ENCODE measurements around the gene IGSF9B.

The IGSF9B gene

DNA sequence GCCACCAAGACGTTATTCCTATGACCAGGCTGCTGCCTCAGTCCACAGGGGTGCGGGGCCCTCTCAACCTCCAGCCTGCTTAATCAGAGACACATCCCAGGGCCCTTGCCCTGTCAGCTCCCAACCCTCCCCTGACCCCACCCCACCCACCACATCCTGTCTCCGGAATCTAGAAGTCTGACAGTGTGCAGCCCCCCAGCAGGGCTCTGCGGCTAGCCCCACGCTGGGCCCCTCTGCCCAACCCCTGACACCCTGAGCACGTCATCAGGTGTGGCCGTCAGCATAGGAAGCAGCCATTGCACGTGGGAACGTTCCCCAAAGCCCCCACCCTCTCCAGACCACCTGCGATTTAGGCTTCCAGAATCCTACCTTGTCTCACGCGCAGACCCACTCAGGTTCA lies 34.3 kb upstream of the IGSF9B start:
- no peak overlapping the region for H3K4me3 ChIP-seq (ENCODE audit: low read length)
- TF ChIP-seq ZNF274 (IDR thresholded peaks at IDR 0.05; ENCODE audit: low read depth, low read length), result no peak

DNA sequence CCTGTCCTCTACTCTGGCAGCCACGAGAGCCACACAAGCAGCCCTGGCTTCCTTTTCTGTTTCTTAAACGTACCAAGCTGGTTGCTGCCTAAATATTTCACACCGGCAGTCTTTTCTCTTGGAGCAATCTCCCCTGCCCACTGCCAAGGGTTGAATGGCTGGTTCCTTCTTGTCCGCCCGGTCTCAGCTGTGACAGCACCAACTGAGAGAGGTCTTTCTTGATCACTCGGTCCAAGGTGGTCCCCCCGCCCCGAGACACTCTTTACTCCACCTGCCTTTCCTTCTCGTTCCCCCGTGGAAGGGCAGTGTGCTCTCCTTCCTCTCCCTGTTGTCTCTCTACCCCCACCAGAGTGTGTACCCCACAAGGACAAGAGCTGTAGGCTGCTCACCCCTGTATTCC lies 33.7 kb upstream of the IGSF9B start:
- no peak for TF ChIP-seq ZNF274 (IDR thresholded peaks at IDR 0.05; ENCODE audit: low read depth, low read length)
- no peak overlapping the region for H3K4me3 ChIP-seq (ENCODE audit: low read length)

DNA sequence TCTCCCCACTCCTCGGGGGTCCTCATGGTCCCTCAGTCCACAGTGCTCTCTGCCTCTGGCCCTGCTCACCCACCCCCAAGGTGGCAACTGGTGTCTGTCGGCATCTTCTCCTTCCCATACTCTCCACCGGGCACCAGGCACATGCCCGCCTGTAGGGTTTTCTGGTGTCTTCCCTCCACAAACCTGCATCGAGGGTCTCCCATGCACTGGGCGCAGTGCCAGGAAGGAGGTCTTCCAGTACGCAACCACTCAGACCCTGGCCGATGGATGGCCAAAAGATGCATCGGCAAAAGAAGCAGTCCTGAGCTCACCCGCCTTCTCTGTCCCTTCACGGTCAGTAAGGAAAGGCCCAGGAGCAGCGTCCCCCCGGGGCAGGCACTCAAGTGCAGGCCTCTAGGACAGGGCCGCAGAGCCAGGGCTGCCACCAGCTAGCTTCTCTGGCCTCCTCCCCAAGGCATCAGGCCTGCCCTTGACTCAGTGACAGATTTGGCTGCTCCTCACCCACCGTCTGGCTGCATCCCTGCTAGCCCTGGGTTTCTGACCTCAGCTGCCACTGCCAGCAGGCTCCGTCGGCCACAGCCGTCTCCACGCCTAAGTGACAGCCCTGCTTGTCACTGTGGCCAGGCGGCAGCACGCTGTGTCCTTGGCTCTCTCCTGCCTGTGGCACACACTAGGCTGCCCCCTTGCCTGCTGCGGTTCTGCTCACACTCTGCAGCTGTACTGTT lies 32.1 kb upstream of the IGSF9B start:
- no peak overlapping the region for H3K4me3 ChIP-seq (ENCODE audit: low read length)
- TF ChIP-seq ZNF274 (IDR thresholded peaks at IDR 0.05; ENCODE audit: low read depth, low read length), result no peak

DNA sequence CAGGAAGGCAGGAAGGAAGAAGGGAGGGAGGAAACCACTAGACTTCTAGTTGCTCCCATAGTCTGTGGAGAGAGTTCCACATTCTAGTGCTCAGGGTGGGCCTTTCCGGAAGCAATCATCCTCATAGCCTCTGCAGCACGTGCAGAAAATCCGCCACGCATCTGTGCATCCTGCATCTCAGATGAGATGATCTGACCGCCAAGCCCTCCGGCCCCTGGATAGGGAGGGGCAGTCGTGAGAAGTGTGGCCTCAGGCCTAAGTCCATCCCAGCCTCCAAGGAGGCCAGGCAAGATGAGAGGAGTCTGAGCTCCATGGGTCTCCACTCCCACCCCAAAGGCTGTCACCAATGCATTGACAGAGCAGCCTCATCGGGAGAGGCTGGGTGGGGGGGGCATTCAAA lies 30.4 kb upstream of the IGSF9B start:
- TF ChIP-seq ZNF274 (IDR thresholded peaks at IDR 0.05; ENCODE audit: low read depth, low read length), result no peak
- H3K4me3 ChIP-seq (ENCODE audit: low read length), result no peak overlapping the region

DNA sequence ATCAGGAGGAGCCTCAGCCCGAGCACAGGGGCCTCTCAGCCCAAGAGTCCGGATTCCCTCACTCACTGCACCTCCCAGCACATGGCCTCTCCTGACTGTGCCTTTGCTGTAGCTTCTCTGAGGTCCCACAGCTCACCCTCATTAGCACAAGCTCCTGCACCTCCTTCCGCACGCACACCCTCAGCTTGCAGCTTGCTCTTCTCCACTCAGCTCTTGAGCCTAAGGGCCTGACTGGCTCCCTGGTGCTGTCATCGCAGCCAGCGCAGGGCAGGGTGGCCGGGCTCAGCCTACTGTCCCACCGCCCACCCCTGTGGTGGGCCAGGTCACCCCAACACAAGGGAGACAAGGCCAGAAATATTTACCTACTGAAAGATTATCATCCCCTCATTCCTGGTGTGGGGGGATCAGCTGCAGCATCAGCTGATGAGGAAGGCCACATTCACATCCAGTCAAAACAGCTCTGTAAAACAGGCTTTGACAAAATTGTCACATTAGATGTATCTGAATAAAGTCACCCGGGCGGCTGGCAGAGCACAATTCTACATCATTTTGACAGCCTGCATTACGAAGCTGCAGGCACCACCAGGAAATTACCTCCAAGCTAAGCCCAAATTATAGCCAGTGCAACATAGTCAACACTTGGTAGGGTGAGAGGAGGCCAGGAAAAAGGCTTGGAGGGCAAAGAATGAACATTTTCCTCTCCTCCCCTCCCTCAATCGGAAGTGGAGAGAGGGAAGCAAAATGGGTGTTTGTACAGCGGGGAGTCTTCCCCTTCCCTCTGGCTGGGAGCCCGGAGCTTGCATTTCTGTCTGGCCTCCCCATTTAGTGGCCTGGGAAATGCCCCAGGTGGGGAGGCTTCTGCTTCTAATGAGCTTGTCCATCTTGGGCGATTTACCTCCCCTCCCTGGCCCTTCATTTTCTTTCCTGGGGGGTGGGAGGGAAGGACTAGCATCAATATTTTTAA lies 29.5 kb upstream of the IGSF9B start:
- TF ChIP-seq ZNF274 (IDR thresholded peaks at IDR 0.05; ENCODE audit: low read depth, low read length), result no peak
- H3K4me3 ChIP-seq (ENCODE audit: low read length), result no peak overlapping the region

DNA sequence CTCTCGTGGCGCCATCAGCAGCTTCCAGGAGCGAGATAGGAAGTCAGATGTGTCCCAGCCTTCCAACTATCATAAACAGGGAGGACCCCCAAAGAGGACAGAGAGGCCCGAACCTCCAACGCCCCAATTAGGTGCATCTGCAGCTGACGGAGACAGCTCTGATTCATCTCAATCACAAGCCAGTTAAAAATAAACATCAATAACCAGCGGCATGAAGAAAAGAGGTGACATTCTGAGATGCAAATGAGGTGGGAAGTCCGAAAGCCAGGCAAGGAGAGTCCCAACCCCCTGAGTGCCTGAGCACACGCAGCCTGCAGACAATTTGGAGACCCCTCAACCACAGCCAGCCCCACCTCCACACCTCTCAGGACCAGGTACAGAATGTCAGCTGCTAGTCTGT lies 28.1 kb upstream of the IGSF9B start:
- H3K4me3 ChIP-seq (ENCODE audit: low read length), result no peak overlapping the region
- no peak for TF ChIP-seq ZNF274 (IDR thresholded peaks at IDR 0.05; ENCODE audit: low read depth, low read length)

DNA sequence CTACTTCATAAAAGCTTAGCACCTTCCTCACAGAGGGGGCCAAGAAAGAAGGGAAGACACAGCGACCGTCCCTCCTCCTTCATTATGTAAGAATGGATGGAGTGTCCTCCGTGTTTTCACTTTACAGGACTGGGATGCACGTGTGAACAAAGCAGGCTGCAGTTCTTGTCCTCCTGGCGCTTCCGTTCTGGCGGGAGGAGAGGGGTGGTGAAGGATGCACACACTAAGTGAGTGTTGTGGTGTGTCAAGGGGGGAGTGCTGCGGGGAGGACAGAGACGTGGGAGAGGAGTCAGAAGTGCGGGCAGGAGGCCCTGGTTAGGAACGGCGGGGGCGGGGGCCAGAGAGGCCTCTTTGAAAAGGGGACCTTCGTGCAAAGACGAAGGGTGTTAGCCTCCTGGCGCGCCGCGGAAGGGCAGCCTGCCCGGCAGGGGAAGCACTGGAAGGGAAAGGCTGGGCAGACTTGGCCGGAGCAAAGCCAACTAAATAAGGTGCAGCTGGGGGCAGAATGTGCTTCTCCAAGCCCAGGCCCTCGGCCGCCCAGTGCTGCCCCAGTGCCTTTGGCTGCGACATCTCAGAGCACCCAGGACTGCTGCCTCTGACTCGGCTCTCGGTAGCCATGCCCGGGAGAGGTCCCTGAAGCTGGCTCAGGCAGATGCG lies 27.0 kb upstream of the IGSF9B start:
- no peak for TF ChIP-seq ZNF274 (IDR thresholded peaks at IDR 0.05; ENCODE audit: low read depth, low read length)
- no peak overlapping the region for H3K4me3 ChIP-seq (ENCODE audit: low read length)

DNA sequence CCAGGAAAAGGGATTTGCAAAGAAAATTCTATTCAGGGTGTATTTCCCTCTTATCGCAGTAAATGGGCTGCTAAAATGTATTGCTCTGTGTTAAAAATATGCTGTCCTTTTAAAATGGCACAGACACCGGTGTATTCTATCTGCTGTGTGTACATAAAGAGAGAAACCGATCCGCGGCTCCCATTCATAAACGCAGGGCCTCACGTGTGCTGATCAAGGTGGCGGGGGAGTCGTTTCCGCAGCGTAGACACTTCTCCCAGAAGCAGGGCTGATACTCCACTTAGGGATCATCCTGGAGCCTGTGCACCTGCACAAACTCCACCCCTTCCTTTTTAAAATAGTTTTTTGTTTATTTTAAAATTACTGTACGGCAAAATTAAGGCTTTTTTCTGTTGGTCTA lies 26.1 kb upstream of the IGSF9B start:
- TF ChIP-seq ZNF274 (IDR thresholded peaks at IDR 0.05; ENCODE audit: low read depth, low read length), result no peak
- H3K4me3 ChIP-seq (ENCODE audit: low read length), result no peak overlapping the region

DNA sequence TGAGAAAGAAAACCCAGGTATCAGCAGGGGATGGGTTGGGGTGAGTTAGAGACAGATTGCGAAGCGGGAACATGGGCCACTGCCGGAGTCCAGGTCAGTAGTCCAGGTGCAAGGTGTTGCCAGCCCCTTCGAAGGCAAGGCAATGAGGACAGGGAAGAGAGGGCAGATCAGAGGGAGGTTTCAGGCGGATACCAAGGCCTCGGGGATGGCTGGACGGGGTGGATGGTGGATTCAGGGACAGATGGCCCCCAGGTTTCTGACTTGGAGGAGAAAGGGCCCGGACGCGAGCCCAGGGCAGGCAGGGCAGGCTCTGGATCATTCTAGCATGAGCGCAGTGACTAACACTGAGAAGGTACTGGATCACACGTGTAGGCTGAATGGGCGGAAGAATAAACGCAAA lies 25.4 kb upstream of the IGSF9B start:
- no peak for TF ChIP-seq ZNF274 (IDR thresholded peaks at IDR 0.05; ENCODE audit: low read depth, low read length)
- no peak overlapping the region for H3K4me3 ChIP-seq (ENCODE audit: low read length)

DNA sequence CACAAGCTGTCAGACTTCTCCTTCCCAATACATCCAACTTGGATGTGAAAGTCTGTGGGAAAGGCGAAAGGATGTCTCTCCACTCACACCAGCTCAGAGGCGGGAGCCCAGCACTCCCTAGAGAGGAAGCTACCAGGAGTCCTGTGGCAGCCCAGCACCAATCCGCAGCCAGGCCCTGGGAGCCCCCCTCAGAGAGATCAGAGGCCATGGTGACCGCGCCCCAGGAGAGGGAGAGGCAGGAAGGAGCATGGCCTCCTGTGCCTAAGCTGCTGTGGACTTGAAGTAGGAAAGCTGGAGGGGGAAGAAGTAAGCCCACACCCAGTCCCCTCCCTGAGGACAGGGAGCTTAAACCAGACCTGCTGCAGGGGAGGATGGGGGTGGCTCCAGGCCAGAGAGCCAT lies 24.4 kb upstream of the IGSF9B start:
- no peak for TF ChIP-seq ZNF274 (IDR thresholded peaks at IDR 0.05; ENCODE audit: low read depth, low read length)
- H3K4me3 ChIP-seq (ENCODE audit: low read length), result no peak overlapping the region

DNA sequence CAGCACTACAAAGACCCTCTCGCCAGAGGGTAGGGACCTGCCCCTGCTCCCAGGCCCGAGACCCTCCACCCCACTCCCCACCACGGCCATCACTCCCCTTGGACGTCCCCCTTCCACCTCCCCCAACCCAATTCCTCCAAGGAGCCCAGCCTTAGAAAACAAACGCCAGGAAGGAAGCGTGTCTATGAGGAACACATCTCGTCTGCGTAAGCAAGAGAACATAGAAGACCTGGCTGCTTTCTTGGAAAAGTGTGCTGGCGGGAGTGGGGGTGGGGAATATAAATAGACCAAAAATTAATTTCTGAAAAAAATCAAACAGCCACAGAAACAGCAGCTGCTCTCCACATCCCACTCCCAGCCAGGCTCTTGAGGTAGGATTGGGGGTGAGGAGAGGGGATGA lies 23.9 kb upstream of the IGSF9B start:
- no peak for TF ChIP-seq ZNF274 (IDR thresholded peaks at IDR 0.05; ENCODE audit: low read depth, low read length)
- H3K4me3 ChIP-seq (ENCODE audit: low read length), result no peak overlapping the region

DNA sequence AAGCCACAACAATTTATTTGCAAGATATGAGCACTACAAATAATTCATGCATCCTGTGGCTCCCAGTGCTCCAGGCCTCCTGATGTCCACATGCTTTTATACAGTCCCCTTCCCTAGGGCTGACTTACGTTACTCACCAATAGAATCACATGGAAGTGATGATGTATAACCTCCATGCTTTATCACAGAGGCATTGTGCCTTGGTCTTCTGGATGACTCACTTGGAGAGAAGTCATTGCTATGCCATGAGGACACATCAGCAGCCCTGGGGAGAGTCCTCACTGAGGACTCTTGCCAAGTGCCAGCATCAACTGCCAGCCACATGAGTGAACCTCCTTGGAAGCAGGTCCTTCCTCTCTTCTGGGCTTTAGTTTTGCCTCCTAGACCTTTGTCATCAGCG lies 22.0 kb upstream of the IGSF9B start:
- TF ChIP-seq ZNF274 (IDR thresholded peaks at IDR 0.05; ENCODE audit: low read depth, low read length), result no peak

DNA sequence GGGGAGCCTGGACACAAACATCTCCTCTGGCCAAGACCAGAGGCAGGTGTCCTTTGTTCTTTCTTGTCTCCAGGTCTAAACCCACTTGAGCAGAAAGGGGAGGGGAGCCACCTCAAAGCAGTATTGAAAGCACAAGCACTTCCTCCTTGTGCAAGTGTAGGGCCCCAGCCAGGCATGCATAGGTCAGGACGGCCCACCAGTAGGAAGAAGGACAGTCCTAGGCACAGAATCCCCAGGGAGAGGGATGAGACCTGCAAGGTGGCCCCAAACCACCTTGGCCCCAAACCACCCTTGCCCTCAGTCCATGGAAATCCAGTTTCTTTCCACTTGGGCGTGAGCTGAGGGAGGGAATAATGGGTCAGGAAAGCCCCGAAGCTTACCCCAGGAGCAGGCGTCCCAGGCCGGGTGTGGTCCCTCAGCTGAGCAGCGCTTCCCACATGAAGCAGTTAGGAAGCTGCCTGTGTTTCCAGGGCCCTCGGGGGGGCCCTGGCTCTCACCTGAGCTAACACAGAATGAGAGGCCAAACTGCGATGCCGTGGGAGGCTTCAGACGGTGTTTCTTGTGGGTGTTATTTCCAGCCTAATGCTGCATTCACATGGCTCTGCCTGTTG lies 20.4 kb upstream of the IGSF9B start:
- no peak overlapping the region for H3K4me3 ChIP-seq (ENCODE audit: low read length)
- no peak for TF ChIP-seq ZNF274 (IDR thresholded peaks at IDR 0.05; ENCODE audit: low read depth, low read length)

More for the DNA sequence above, 22.0 kb upstream of the IGSF9B start:
- no peak overlapping the region for H3K4me3 ChIP-seq (ENCODE audit: low read length)

DNA sequence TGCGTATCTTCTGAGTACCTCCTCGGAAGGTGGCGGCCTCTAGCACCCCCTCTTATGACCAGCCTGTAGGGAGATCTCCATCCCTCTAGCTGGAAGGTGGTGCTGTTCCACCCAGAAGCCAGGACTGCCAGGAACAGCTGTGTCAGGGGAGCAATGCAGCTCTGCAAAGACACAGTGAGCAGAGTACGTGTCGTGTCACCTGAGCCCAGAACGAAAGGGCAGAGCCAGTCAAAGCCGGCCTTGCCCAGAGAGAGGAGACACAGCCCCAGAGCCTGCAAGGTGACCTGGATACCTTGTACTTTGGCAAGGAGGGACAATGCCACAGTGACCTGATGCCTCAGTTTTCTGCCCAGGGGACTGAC lies 18.7 kb upstream of the IGSF9B start:
- no peak for TF ChIP-seq ZNF274 (IDR thresholded peaks at IDR 0.05; ENCODE audit: low read depth, low read length)

More for the DNA sequence above, 18.7 kb upstream of the IGSF9B start:
- H3K4me3 ChIP-seq (ENCODE audit: low read length), result no peak overlapping the region
